ENCODE results near the gene CLMN. TPM values are rescaled to one million over a fixed set of nuclear protein-coding genes. Genes with fewer than 3 reads are reported as not detected.

CLMN gene
- total RNA-seq, 2 donors from 2014 or later = 105 to 131 TPM

DNA sequence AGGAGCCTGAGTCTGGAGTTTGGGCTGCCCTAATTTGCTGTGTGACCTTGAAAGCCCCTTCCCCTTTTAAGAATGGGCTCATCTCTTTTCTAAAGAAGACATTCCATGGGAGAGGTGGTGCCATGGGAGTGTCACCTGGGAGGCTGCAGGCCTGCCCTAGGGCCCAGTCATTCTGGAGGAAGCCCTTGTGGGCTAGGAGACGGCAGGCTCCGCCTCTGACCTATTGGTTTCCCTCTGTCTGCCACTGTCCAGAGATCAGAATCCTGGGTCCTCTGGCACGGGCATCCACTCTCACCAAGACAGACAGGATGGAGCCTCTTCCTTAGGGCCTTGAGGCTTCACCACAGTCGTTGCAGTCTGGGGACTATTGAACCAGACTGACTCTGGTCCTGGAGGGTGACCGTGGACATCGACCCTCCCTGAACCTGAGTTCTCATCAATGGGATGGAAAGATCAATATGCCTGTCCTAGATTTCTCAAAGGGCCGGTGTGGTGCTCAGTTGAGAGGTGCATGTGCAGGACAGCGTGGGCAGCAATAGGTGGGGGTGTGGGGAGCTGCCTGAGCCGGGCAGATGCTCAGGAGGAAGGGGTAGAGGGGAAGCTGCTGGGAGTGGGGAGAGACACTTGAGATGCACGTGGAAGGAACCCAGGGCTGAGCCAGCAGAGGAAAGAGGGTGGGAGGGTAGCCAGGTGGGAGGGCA, 12.2 kb upstream of the CLMN start:
- DNase-seq = no peak
- no peaks in the 10 kb centered on the region for H3K9me3 ChIP-seq
- no peaks in the 10 kb centered on the region for H3K36me3 ChIP-seq
- H3K27ac ChIP-seq = peak overlapping the region; percentile 69
- H3K27me3 ChIP-seq = no peaks in the 10 kb centered on the region
- no peak for TF ChIP-seq CTCF (IDR thresholded peaks at IDR 0.05)
- peaks cover 7% of the 10 kb centered on the region for H3K4me1 ChIP-seq
- peak overlapping the region in 1 of 2 donors; percentile 54 for H3K9ac ChIP-seq (ENCODE audit: low read depth in 2 of 2, low read length in 2 of 2)
- H3K4me3 ChIP-seq = no peak overlapping the region
- intact Hi-C loops (cut with DNase I) = no loop called here

DNA sequence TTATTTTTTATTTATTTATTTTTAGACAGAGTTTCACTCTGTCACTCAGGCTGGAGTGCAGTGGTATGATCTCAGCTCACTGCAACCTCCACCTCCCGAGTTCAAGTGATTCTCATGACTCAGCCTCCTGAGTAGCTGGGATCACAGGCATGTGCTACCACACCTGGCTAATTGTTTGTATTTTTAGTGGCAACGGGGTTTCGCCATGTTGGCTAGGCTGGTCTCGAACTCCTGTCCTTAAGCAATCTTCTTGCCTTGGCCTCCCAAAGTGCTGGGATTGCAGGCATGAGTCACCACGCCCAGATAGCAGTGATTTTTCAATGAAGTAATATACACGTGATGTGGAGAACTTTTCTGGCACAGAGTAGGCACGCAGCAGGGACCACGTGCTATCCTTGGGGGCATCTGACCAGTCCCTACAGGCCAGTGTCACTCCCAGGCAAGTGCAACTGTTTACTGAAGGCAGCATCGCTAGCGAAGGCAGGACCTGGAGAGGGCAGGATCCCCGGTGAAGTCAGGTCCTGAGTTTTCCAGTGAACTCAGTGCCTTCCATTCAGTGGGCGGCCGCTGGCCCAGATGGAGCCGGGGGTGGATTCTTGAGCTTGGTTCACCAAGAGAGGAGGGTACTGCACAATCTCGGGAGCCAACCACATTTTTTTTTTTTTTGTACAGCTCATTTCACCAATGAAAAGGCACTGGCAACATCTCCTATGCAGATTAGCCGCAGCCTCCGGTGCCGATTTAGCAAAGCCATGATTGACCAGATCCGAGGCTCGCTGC, 11.1 kb upstream of the CLMN start:
- H3K4me1 ChIP-seq = peaks cover 7% of the 10 kb centered on the region
- intact Hi-C loops (cut with DNase I) = no loop called here
- no peak for DNase-seq
- no peak for TF ChIP-seq CTCF (IDR thresholded peaks at IDR 0.05)
- no peaks in the 10 kb centered on the region for H3K9me3 ChIP-seq
- no peak overlapping the region for H3K9ac ChIP-seq (ENCODE audit: low read depth in 2 of 2, low read length in 2 of 2)
- H3K36me3 ChIP-seq = no peaks in the 10 kb centered on the region
- no peaks in the 10 kb centered on the region for H3K27me3 ChIP-seq
- no peak overlapping the region for H3K27ac ChIP-seq
- H3K4me3 ChIP-seq = no peak overlapping the region

DNA sequence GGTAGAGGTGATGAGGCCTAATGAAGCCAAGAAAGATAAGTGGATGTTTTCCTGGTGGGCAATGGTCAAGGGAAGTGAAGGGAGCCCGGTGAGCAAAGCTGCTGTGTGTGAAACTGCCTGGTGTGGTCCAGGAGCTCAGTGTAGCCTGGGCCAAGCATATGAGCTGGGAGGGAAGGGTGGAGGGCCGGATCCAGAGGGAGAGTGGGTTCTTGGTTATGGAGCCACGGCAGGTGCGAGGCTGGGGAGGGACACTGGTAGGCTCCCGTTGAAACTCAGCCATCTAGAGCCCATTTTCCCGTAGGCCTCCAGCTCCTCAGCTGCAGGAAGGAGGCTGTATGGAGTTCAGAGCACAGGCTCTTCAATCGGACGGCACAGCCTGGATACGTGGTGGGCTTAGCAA, 10.2 kb upstream of the CLMN start:
- Histone ChIP-seq H3K27me3 (no peaks in the 10 kb centered on the region), H3K4me3 (no peak overlapping the region), H3K4me1 (peaks cover 7% of the 10 kb centered on the region), H3K9me3 (no peaks in the 10 kb centered on the region), H3K9ac (ENCODE audit: low read depth in 2 of 2, low read length in 2 of 2) (no peak overlapping the region), H3K27ac (no peak overlapping the region), H3K36me3 (no peaks in the 10 kb centered on the region)
- no peak for TF ChIP-seq CTCF (IDR thresholded peaks at IDR 0.05)
- intact Hi-C loops (cut with DNase I) = no loop called here
- DNase-seq = no peak

DNA sequence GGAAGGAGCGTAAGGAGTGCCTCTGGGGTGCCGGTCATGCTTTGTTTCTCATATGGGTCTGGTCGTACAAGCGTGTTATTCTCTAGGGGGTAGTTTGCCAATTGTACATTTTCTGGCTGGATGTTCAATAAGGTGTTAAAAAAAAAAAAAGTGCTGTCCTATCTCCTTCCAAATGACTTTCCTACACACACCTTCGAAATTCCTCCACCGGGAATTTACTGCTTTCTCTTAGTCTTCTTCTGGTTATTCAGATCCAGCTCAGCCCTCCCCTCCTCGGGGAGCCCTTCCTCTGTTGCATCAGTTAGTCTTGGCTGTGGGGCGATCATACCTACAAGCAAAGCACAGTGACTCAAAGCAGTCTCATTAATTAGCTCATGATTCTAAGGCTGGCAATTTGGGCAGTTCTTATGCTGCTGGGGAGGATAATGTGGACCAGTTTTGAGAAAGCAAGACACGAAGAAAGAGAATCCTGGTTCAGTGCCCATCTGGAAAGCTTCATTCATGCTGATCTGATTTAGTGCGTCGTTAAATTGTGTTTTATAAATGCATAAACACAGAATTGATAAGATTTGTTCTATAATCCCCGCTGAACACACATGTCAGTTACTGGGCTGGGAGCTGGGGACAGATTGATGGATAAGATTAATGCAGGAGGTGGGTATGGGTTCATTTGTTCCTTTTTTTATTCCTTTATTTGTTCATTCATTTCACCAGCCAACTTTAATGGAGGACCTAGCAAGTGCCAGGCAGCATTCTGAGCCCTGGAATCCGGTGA, 9.2 kb upstream of the CLMN start:
- TF ChIP-seq CTCF (IDR thresholded peaks at IDR 0.05) = no peak
- DNase-seq = no peak
- intact Hi-C loops (cut with DNase I) = no loop called here

GRCh38 chr14:95327558-95328374, 8.1 kb upstream of the CLMN start:
- Histone ChIP-seq H3K9me3 (no peaks in the 10 kb centered on the region), H3K27ac (no peak overlapping the region), H3K9ac (ENCODE audit: low read depth in 2 of 2, low read length in 2 of 2) (no peak overlapping the region), H3K36me3 (no peaks in the 10 kb centered on the region), H3K4me1 (peaks cover 7% of the 10 kb centered on the region), H3K4me3 (no peak overlapping the region), H3K27me3 (no peaks in the 10 kb centered on the region)
- TF ChIP-seq CTCF (IDR thresholded peaks at IDR 0.05) = no peak
- intact Hi-C loops (cut with DNase I) = no loop called here
- DNase-seq = no peak

More for the DNA sequence above, 9.2 kb upstream of the CLMN start:
- no peak overlapping the region for H3K4me3 ChIP-seq
- peaks cover 7% of the 10 kb centered on the region for H3K4me1 ChIP-seq
- no peaks in the 10 kb centered on the region for H3K27me3 ChIP-seq
- no peak overlapping the region for H3K9ac ChIP-seq (ENCODE audit: low read depth in 2 of 2, low read length in 2 of 2)
- H3K27ac ChIP-seq = no peak overlapping the region
- H3K36me3 ChIP-seq = no peaks in the 10 kb centered on the region
- no peaks in the 10 kb centered on the region for H3K9me3 ChIP-seq
